Measurements from ENCODE around the gene AFF3. TPM values are rescaled to one million over a fixed set of nuclear protein-coding genes. Genes with fewer than 3 reads are reported as not detected.

Gene AFF3
- total and polyA plus RNA-seq, 2 donors (not counting 1 experiment from before 2014, with no cell fraction given): 0.50 to 2.5 TPM

DNA sequence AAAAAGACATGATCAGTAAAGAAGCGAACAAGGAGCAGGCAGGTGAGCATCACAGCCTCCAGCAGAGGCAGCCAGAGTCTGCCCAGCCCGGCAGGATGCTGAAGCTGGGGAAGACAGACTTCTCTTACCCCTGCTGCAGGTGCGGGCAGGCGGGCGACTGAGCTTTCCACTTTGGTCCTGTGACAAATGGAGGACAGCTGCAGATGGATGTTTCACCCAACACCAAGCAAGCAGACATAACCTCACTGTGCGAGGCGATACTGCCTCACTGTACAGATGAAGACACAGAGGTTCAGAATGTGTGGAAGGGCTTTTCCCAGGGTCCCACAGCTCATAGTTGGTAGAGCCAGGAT, 251.0 kb downstream of the AFF3 start:
- no peak overlapping the region for H3K9ac ChIP-seq (ENCODE audit: insufficient read depth, low read length)
- H3K79me2 ChIP-seq (ENCODE audit: control insufficient read depth, insufficient read depth, low read length): no peaks in the 10 kb centered on the region
- no peaks in the 10 kb centered on the region for H3K9me3 ChIP-seq (ENCODE audit: control insufficient read depth, insufficient read depth, low read depth, low read length)
- H2AFZ ChIP-seq (ENCODE audit: low read length): no peak overlapping the region
- no peak for TF ChIP-seq EZH2 (IDR thresholded peaks at IDR 0.05; ENCODE audit: low read length, missing control alignments)
- TF ChIP-seq CTCF (conservative IDR thresholded peaks at IDR 0.05 in 1 of 2, IDR thresholded peaks at IDR 0.05 in 1 of 2; ENCODE audit: low read depth in 1 of 2, low read length in 2 of 2): no peak
- H3K4me1 ChIP-seq (ENCODE audit: control insufficient read depth, extremely low read depth, insufficient read depth, low read length): no peaks in the 10 kb centered on the region
- DNase-seq (ENCODE audit: low read depth in 2 of 2): no peak
- H3K4me2 ChIP-seq (ENCODE audit: extremely low read depth, insufficient read depth, low read length): no peak overlapping the region
- no peaks in the 10 kb centered on the region for H3K36me3 ChIP-seq (ENCODE audit: control insufficient read depth, insufficient read depth, low read length)
- no peaks in the 10 kb centered on the region for H3K27me3 ChIP-seq (ENCODE audit: control insufficient read depth, insufficient read depth, low read length)
- H3K27ac ChIP-seq (ENCODE audit: insufficient read depth, low read length): no peak overlapping the region
- H3K4me3 ChIP-seq (replicated peaks in 1 of 4; ENCODE audit: control extremely low read depth in 1 of 4, insufficient read depth in 1 of 4, low read depth in 3 of 4, low read length in 4 of 4): no peak overlapping the region
- H4K20me1 ChIP-seq (ENCODE audit: control insufficient read depth, extremely low read depth, insufficient read depth, low read length): no peaks in the 10 kb centered on the region

GRCh38 chr2:99890568-99891427, 251.6 kb downstream of the AFF3 start:
- no peak for DNase-seq (ENCODE audit: low read depth in 2 of 2)
- Histone ChIP-seq H3K9ac (ENCODE audit: insufficient read depth, low read length) (no peak overlapping the region), H3K4me1 (ENCODE audit: control insufficient read depth, extremely low read depth, insufficient read depth, low read length) (no peaks in the 10 kb centered on the region), H3K4me2 (ENCODE audit: extremely low read depth, insufficient read depth, low read length) (no peak overlapping the region), H4K20me1 (ENCODE audit: control insufficient read depth, extremely low read depth, insufficient read depth, low read length) (no peaks in the 10 kb centered on the region), H3K36me3 (ENCODE audit: control insufficient read depth, insufficient read depth, low read length) (no peaks in the 10 kb centered on the region), H3K27ac (ENCODE audit: insufficient read depth, low read length) (no peak overlapping the region), H3K27me3 (ENCODE audit: control insufficient read depth, insufficient read depth, low read length) (no peaks in the 10 kb centered on the region), H3K9me3 (ENCODE audit: control insufficient read depth, insufficient read depth, low read depth, low read length) (no peaks in the 10 kb centered on the region), H3K79me2 (ENCODE audit: control insufficient read depth, insufficient read depth, low read length) (no peaks in the 10 kb centered on the region), H3K4me3 (replicated peaks in 1 of 4; ENCODE audit: control extremely low read depth in 1 of 4, insufficient read depth in 1 of 4, low read depth in 3 of 4, low read length in 4 of 4) (no peak overlapping the region), H2AFZ (ENCODE audit: low read length) (no peak overlapping the region)
- TF ChIP-seq CTCF (conservative IDR thresholded peaks at IDR 0.05 in 1 of 2, IDR thresholded peaks at IDR 0.05 in 1 of 2; ENCODE audit: low read depth in 1 of 2, low read length in 2 of 2) (no peak), EZH2 (IDR thresholded peaks at IDR 0.05; ENCODE audit: low read length, missing control alignments) (no peak)

DNA sequence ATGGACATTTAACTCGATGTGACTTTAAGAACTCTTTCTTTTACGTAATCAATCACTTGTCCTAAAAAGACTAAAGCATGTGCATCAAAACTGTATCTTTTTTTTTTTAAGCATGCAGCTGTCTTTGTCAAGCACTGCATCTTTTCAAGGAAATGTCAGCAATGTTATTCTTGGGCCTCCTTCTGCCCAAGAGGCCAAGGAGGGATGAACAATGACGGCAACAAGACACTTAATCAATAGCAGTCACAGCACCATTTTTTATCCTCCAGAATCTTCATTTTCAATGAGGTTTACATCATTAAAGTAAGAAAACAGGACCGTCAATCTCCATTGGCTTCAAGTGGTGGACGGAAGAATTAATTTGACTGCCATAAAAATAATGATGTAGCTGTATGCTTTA, 253.8 kb downstream of the AFF3 start:
- peak in 1 of 2 donors; percentile 38 for DNase-seq (ENCODE audit: low read depth in 2 of 2)
- no peaks in the 10 kb centered on the region for H4K20me1 ChIP-seq (ENCODE audit: control insufficient read depth, extremely low read depth, insufficient read depth, low read length)

More for the DNA sequence above, 253.8 kb downstream of the AFF3 start:
- no peak overlapping the region for H3K9ac ChIP-seq (ENCODE audit: insufficient read depth, low read length)
- H3K27me3 ChIP-seq (ENCODE audit: control insufficient read depth, insufficient read depth, low read length): no peaks in the 10 kb centered on the region
- H3K4me3 ChIP-seq (replicated peaks in 1 of 4; ENCODE audit: control extremely low read depth in 1 of 4, insufficient read depth in 1 of 4, low read depth in 3 of 4, low read length in 4 of 4): no peak overlapping the region
- no peaks in the 10 kb centered on the region for H3K4me1 ChIP-seq (ENCODE audit: control insufficient read depth, extremely low read depth, insufficient read depth, low read length)
- no peak overlapping the region for H3K27ac ChIP-seq (ENCODE audit: insufficient read depth, low read length)
- H3K4me2 ChIP-seq (ENCODE audit: extremely low read depth, insufficient read depth, low read length): no peak overlapping the region
- no peak for TF ChIP-seq EZH2 (IDR thresholded peaks at IDR 0.05; ENCODE audit: low read length, missing control alignments)
- TF ChIP-seq CTCF (conservative IDR thresholded peaks at IDR 0.05 in 1 of 2, IDR thresholded peaks at IDR 0.05 in 1 of 2; ENCODE audit: low read depth in 1 of 2, low read length in 2 of 2): no peak
- H2AFZ ChIP-seq (ENCODE audit: low read length): no peak overlapping the region
- H3K79me2 ChIP-seq (ENCODE audit: control insufficient read depth, insufficient read depth, low read length): no peaks in the 10 kb centered on the region
- no peaks in the 10 kb centered on the region for H3K9me3 ChIP-seq (ENCODE audit: control insufficient read depth, insufficient read depth, low read depth, low read length)
- H3K36me3 ChIP-seq (ENCODE audit: control insufficient read depth, insufficient read depth, low read length): no peaks in the 10 kb centered on the region

Measured in fibroblast of lung (primary cell).